ENCODE measurements around the gene MRC1. TPM values are rescaled to one million over a fixed set of nuclear protein-coding genes. Genes with fewer than 3 reads are reported as not detected.
A peak's percentile ranks its signal among the peaks of the same experiment; 100 is the strongest.

Gene MRC1
- total and polyA plus RNA-seq, 2 experiments from 2014 or later = not detected

DNA sequence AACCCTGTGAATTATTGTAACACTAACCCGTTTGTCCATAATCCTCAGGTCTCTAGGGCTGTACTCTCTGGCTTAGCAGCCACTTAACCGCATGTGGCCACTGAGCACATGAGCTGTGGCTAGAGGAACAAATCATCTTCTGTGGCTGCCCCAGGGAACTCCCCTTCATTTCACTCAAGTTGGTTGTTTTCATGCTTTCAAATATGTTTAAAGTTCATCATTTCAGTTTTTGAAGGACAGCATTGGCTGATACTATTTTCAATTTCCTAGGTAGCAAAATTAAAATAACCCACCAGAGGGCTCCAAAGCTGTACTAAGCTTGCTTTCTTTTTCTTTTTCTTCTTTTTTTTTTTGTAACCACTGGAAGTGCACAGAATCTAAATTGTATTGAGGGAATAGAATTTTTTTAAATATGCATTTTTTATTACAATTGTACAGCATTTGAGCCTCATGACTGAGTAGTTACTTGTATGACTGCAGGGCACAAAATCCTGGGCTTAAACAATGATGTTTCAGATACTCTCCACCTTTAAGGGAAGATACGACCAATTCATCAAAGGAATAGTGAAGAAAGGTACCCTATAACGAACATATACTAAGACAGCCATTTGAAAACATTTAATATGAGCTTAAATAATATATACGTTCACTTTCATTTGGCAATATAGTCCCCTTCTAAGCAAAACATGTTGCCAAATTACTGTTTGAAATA lies 38.6 kb downstream of the MRC1 start:
- H4K20me1 ChIP-seq (ENCODE audit: insufficient read depth) = no peaks in the 10 kb centered on the region
- 50 to 57% methylated on average over 5 of the region's 5 CpGs for WGBS, 2 experiments (ENCODE audit: low coverage in 1 of 2, low lambda C conversion rate in 2 of 2, missing lambda C conversion rate in 2 of 2)
- DNase-seq = peak; percentile 57
- H3K79me2 ChIP-seq (ENCODE audit: insufficient read depth) = no peaks in the 10 kb centered on the region
- no peaks in the 10 kb centered on the region for H3K9me3 ChIP-seq (ENCODE audit: low read depth)
- H3K4me3 ChIP-seq = no peak overlapping the region
- no peaks in the 10 kb centered on the region for H3K36me3 ChIP-seq (ENCODE audit: low read depth)
- no peaks in the 10 kb centered on the region for H3K4me1 ChIP-seq (ENCODE audit: insufficient read depth)
- H3K27ac ChIP-seq = no peak overlapping the region
- in situ Hi-C loops (cut with MboI) = no loop called here
- no peaks in the 10 kb centered on the region for H3K27me3 ChIP-seq (replicated peaks; ENCODE audit: insufficient read depth)
- H3K9ac ChIP-seq = no peak overlapping the region
- H3F3A ChIP-seq (ENCODE audit: insufficient read depth) = no peaks in the 10 kb centered on the region
- TF ChIP-seq EZH2phosphoT487 (IDR thresholded peaks at IDR 0.05; ENCODE audit: insufficient read depth, low read depth) (no peak), EZH2 (IDR thresholded peaks at IDR 0.05; ENCODE audit: insufficient read depth, poor library complexity, severe bottlenecking) (no peak)
- no peak overlapping the region for H3K4me2 ChIP-seq (ENCODE audit: unreplicated experiment)
- no peaks in the 10 kb centered on the region for H3K9me2 ChIP-seq (ENCODE audit: insufficient read depth)
- peak overlapping the region; percentile 53; the same call in 1 of the 2 replicates for H2AFZ ChIP-seq

DNA sequence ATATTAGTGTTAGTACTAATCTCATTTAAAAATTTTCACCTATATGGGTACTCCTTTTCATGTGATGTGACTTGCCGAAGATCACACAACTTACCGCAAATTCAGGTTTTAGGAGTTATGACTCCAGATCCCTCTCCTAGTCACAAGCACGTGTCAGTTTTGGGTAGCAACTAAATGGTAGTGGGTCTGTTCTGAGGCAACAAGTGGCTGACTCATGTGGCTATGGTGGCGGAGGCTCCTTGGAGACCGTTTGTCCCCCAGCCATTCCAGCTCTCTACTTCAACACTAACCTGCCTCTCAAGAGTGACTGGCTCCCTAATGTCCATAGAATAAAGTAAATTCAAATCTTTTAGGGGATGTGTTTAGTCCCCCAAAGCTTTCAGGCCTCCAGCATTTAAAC lies 39.5 kb downstream of the MRC1 start:
- H3F3A ChIP-seq (ENCODE audit: insufficient read depth) = no peaks in the 10 kb centered on the region
- H3K9me3 ChIP-seq (ENCODE audit: low read depth) = no peaks in the 10 kb centered on the region
- no peak for DNase-seq
- H3K4me1 ChIP-seq (ENCODE audit: insufficient read depth) = no peaks in the 10 kb centered on the region
- H3K9ac ChIP-seq = no peak overlapping the region
- no peaks in the 10 kb centered on the region for H4K20me1 ChIP-seq (ENCODE audit: insufficient read depth)
- no peak overlapping the region for H3K27ac ChIP-seq
- no peaks in the 10 kb centered on the region for H3K9me2 ChIP-seq (ENCODE audit: insufficient read depth)
- TF ChIP-seq EZH2phosphoT487 (IDR thresholded peaks at IDR 0.05; ENCODE audit: insufficient read depth, low read depth) (no peak), EZH2 (IDR thresholded peaks at IDR 0.05; ENCODE audit: insufficient read depth, poor library complexity, severe bottlenecking) (no peak)
- WGBS, 2 experiments (ENCODE audit: low coverage in 1 of 2, low lambda C conversion rate in 2 of 2, missing lambda C conversion rate in 2 of 2) = 78 to 81% methylated on average over 5 of the region's 5 CpGs
- no peak overlapping the region for H2AFZ ChIP-seq
- in situ Hi-C loops (cut with MboI) = no loop called here
- H3K79me2 ChIP-seq (ENCODE audit: insufficient read depth) = no peaks in the 10 kb centered on the region
- no peak overlapping the region for H3K4me2 ChIP-seq (ENCODE audit: unreplicated experiment)
- H3K4me3 ChIP-seq = no peak overlapping the region
- H3K27me3 ChIP-seq (replicated peaks; ENCODE audit: insufficient read depth) = no peaks in the 10 kb centered on the region
- no peaks in the 10 kb centered on the region for H3K36me3 ChIP-seq (ENCODE audit: low read depth)

DNA sequence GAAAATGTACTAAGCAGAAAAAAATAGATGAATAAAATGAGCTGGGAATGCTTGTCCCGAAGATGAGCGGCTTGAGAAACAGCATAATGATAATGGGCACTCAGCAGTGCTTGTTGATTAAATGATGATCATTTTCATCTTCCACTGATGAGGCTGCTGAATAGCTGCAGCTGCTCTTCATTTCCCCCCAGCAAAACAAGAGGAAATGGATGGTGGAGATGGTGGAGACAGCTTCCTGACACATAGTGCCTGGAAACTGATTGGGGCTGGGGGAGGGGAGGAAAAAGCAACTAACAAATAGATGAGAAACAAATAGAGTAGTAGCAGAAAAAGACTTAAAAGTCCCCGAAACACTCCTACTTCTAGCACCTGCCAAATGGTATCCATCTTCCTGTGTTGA lies 41.4 kb downstream of the MRC1 start:
- Histone ChIP-seq H3K9ac (no peak overlapping the region), H3K27me3 (replicated peaks; ENCODE audit: insufficient read depth) (no peaks in the 10 kb centered on the region), H3K9me2 (ENCODE audit: insufficient read depth) (no peaks in the 10 kb centered on the region), H3K4me2 (ENCODE audit: unreplicated experiment) (no peak overlapping the region), H2AFZ (no peak overlapping the region), H3K79me2 (ENCODE audit: insufficient read depth) (no peaks in the 10 kb centered on the region), H3K27ac (no peak overlapping the region), H3K36me3 (ENCODE audit: low read depth) (no peaks in the 10 kb centered on the region), H4K20me1 (ENCODE audit: insufficient read depth) (no peaks in the 10 kb centered on the region), H3K4me1 (ENCODE audit: insufficient read depth) (no peaks in the 10 kb centered on the region), H3K4me3 (no peak overlapping the region), H3K9me3 (ENCODE audit: low read depth) (no peaks in the 10 kb centered on the region), H3F3A (ENCODE audit: insufficient read depth) (no peaks in the 10 kb centered on the region)
- no peak for DNase-seq
- no peak for TF ChIP-seq EZH2 (IDR thresholded peaks at IDR 0.05; ENCODE audit: insufficient read depth, poor library complexity, severe bottlenecking)
- no peak for TF ChIP-seq EZH2phosphoT487 (IDR thresholded peaks at IDR 0.05; ENCODE audit: insufficient read depth, low read depth)
- 94 to 100% methylated on average over 3 of the region's 3 CpGs for WGBS, 2 experiments (ENCODE audit: low coverage in 1 of 2, low lambda C conversion rate in 2 of 2, missing lambda C conversion rate in 2 of 2)
- in situ Hi-C loops (cut with MboI) = no loop called here

DNA sequence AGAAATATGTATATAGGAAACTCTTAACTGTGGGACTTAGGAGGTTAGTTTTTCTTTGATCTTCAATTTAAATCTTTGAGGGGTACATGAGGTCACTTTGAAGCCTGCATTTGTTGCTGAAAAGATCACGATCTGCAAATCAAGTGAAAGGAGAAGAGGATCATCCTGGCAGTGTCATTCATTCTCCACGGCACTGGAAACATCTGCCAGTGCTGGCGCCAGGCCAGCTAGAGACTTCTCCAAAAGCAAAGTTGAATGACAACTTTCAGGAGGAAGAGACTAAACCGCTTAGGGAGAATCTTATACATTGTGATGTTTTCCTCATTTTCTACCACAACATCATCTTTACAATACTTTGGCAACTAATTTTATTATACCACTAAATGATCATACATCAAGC lies 42.5 kb downstream of the MRC1 start:
- no peak for DNase-seq
- in situ Hi-C loops (cut with MboI) = no loop called here
- TF ChIP-seq EZH2phosphoT487 (IDR thresholded peaks at IDR 0.05; ENCODE audit: insufficient read depth, low read depth) (no peak), EZH2 (IDR thresholded peaks at IDR 0.05; ENCODE audit: insufficient read depth, poor library complexity, severe bottlenecking) (no peak)

More for the DNA sequence above, 42.5 kb downstream of the MRC1 start:
- H3K9me3 ChIP-seq (ENCODE audit: low read depth) = no peaks in the 10 kb centered on the region
- H3K9me2 ChIP-seq (ENCODE audit: insufficient read depth) = no peaks in the 10 kb centered on the region
- no peaks in the 10 kb centered on the region for H3K36me3 ChIP-seq (ENCODE audit: low read depth)
- no peak overlapping the region for H3K9ac ChIP-seq
- H2AFZ ChIP-seq = no peak overlapping the region
- no peaks in the 10 kb centered on the region for H3F3A ChIP-seq (ENCODE audit: insufficient read depth)
- WGBS, 2 experiments (ENCODE audit: low coverage in 1 of 2, low lambda C conversion rate in 2 of 2, missing lambda C conversion rate in 2 of 2) = 25 to 26% methylated on average over 4 of the region's 4 CpGs
- no peak overlapping the region for H3K4me3 ChIP-seq
- no peak overlapping the region for H3K27ac ChIP-seq
- H3K79me2 ChIP-seq (ENCODE audit: insufficient read depth) = no peaks in the 10 kb centered on the region
- H3K27me3 ChIP-seq (replicated peaks; ENCODE audit: insufficient read depth) = no peaks in the 10 kb centered on the region
- H4K20me1 ChIP-seq (ENCODE audit: insufficient read depth) = no peaks in the 10 kb centered on the region
- no peak overlapping the region for H3K4me2 ChIP-seq (ENCODE audit: unreplicated experiment)
- H3K4me1 ChIP-seq (ENCODE audit: insufficient read depth) = no peaks in the 10 kb centered on the region
